H1 (cell line): ENCODE data around the gene FAM222B. TPM values are rescaled to one million over a fixed set of nuclear protein-coding genes. Genes with fewer than 3 reads are reported as not detected.

Experiments
- BCL11A ChIP-seq, 2 experiments: IDR thresholded peaks; one replicate each; pipeline ENCODE4 v1.6.1; 2011; ENCODE audit warnings: low read depth in 2 of 2, low read length in 2 of 2, mild to moderate bottlenecking in 2 of 2
- BRCA1 ChIP-seq: IDR thresholded peaks from 2 replicates; pipeline ENCODE4 v1.6.1; 2012; ENCODE audit warnings: low read depth, low read length, improper control_type of control experiment
- CBX5 ChIP-seq: fragments of 300-800, 300-1000 bp; sonication (generic); IDR thresholded peaks from 2 replicates; pipeline ENCODE4 v1.7.1; 2016; ENCODE audit warnings: antibody characterized with exemption, low read length, low read depth
- CHD7 ChIP-seq: fragments of 300-600 bp; sonication (generic); IDR thresholded peaks from 2 replicates; pipeline ENCODE4 v1.7.1; 2012; ENCODE audit warnings: low read length, moderate library complexity, mild to moderate bottlenecking, inconsistent platforms; ENCODE audit not compliant: insufficient replicate concordance
- FOSL1 ChIP-seq: IDR thresholded peaks from 2 replicates; pipeline ENCODE4 v1.6.1; 2011; ENCODE audit warnings: mild to moderate bottlenecking, low read depth, low read length, moderate library complexity; ENCODE audit not compliant: insufficient read depth
- JUND ChIP-seq: IDR thresholded peaks from 2 replicates; pipeline ENCODE4 v1.6.1; 2011; ENCODE audit warnings: mild to moderate bottlenecking, improper control_type of control experiment, low read length
- KDM1A ChIP-seq: fragments of 200-600, 300-600 bp; sonication (generic); IDR thresholded peaks from 2 replicates; pipeline ENCODE4 v1.7.1; 2016; ENCODE audit warnings: mild to moderate bottlenecking, low read length, borderline replicate concordance
- MAFK ChIP-seq: IDR thresholded peaks from 2 replicates; pipeline ENCODE4 v1.6.1; 2012; ENCODE audit warnings: low read depth, mild to moderate bottlenecking, improper control_type of control experiment, low read length
- SIN3A ChIP-seq, 2 experiments: IDR thresholded peaks in 1 of 2; conservative IDR thresholded peaks in 1 of 2; 2 replicates each; pipeline ENCODE4 v1.6.1; 2011 to 2012; ENCODE audit warnings: low read length in 2 of 2, improper control_type of control experiment in 1 of 2, low read depth in 1 of 2, mild to moderate bottlenecking in 1 of 2
- TBP ChIP-seq: IDR thresholded peaks from 2 replicates; pipeline ENCODE4 v1.6.1; 2011; ENCODE audit warnings: low read depth, low read length, improper control_type of control experiment
- polyA plus RNA-seq, 7 experiments: library from polyadenylated mRNA; depleted of rRNA in 3 of 7; stranded (reverse) in 5 of 7; unstranded in 2 of 7; fragments of >200 nt in 5 of 7; fragments of 200-250 nt in 2 of 7; gene quantifications; 1 replicate in 5 of 7; 2 replicates in 1 of 7; 4 replicates in 1 of 7; pipeline versions ENCODE4 v1.2.1 to v1.2.3, GENCODE V29; 2011 to 2013; ENCODE audit warnings: missing spikeins in 2 of 7, mixed read lengths in 2 of 7
- total RNA-seq: library from RNA; stranded (reverse); fragmentation: NEBNext Ultra II Directional; extraction: Animal tissue kit (Norgen Biotek cat#: 25700); gene quantifications from 2 replicates; pipeline ENCODE4 v1.2.1, GENCODE V29; 2021

The FAM222B gene
- total and polyA plus RNA-seq, 2 of the 8 experiments (the other 6 are each of a cell fraction or from before 2014, with no cell fraction given), result 42.1 to 81.7 TPM

- no peak for TF ChIP-seq CHD7
- no peak for TF ChIP-seq KDM1A
- TF ChIP-seq BRCA1, result no peak; the same call in 1 of the 2 replicates
- no peak for TF ChIP-seq FOSL1
- TF ChIP-seq JUND, result peak; percentile 50; the same call in 1 of the 2 replicates
- peak; percentile 76 for TF ChIP-seq TBP
- TF ChIP-seq SIN3A (conservative IDR thresholded peaks at IDR 0.05 in 1 of 2, IDR thresholded peaks at IDR 0.05 in 1 of 2; ENCODE audit: low read depth in 1 of 2, low read length in 2 of 2), result peak; percentile 78 to 96; a peak in 3 of 4 replicates
- TF ChIP-seq BCL11A (IDR thresholded peaks at IDR 0.05; ENCODE audit: low read depth in 2 of 2, low read length in 2 of 2), result no peak
- no peak for TF ChIP-seq CBX5
- TF ChIP-seq MAFK, result no peak
Observed at GRCh38 chr17:28726627-28727491, 115.7 kb downstream of the FAM222B start (continued).
